GM12878 (cell line): ENCODE results near the gene RABEP2.

ENCODE experiments used
- CBX5 ChIP-seq: sonication (generic); IDR thresholded peaks from 2 replicates; pipeline ENCODE4 v1.6.1; 2016; ENCODE audit warnings: low read depth, moderate library complexity, mild to moderate bottlenecking, inconsistent platforms
- ELK1 ChIP-seq: IDR thresholded peaks from 2 replicates; pipeline ENCODE4 v1.6.1; 2012; ENCODE audit warnings: low read depth, low read length, improper control_type of control experiment
- POLR2A ChIP-seq: IDR thresholded peaks from 2 replicates; pipeline ENCODE4 v1.6.1; 2011; ENCODE audit warnings: low read depth, mild to moderate bottlenecking, low read length

- TF ChIP-seq POLR2A (no peak), ELK1 (no peak), CBX5 (no peak)
Observed at GRCh38 chr16:28867241-28867640, 57.8 kb downstream of the RABEP2 start.
